ENCODE results near the gene SMPD3. TPM values are rescaled to one million over a fixed set of nuclear protein-coding genes. Genes with fewer than 3 reads are reported as not detected.
A peak's percentile ranks its signal among the peaks of the same experiment; 100 is the strongest.

SMPD3 gene
- total and polyA plus RNA-seq, 9 donors = 0.31 to 4.3 (median 1.1) TPM

- Histone ChIP-seq H3K27ac (ENCODE audit: low read length) (no peak overlapping the region), H3K4me3 (ENCODE audit: low read length) (no peak overlapping the region), H3K27me3 (ENCODE audit: control insufficient read depth, insufficient read depth, low read length) (peaks cover 2% of the 10 kb centered on the region), H3K36me3 (ENCODE audit: control insufficient read depth, insufficient read depth, low read length) (no peaks in the 10 kb centered on the region), H3K4me1 (ENCODE audit: control insufficient read depth, insufficient read depth, low read length) (peaks cover 2% of the 10 kb centered on the region), H3K9me3 (replicated peaks; ENCODE audit: control insufficient read depth, low read depth, low read length) (no peaks in the 10 kb centered on the region)
- DNase-seq = no peak
- no CpG with 5 or more reads among the region's 2 CpGs for WGBS (ENCODE audit: insufficient coverage)
Observed at GRCh38 chr16:68488554-68488953, 40.2 kb upstream of the SMPD3 start.

GRCh38 chr16:68487669-68488068 lies 39.4 kb upstream of the SMPD3 start:
- peaks cover 2% of the 10 kb centered on the region for H3K27me3 ChIP-seq (ENCODE audit: control insufficient read depth, insufficient read depth, low read length)
- H3K27ac ChIP-seq (ENCODE audit: low read length) = no peak overlapping the region
- WGBS (ENCODE audit: insufficient coverage) = 67% methylated on average over 4 of the region's 6 CpGs
- peaks cover 2% of the 10 kb centered on the region for H3K4me1 ChIP-seq (ENCODE audit: control insufficient read depth, insufficient read depth, low read length)
- H3K4me3 ChIP-seq (ENCODE audit: low read length) = no peak overlapping the region
- no peaks in the 10 kb centered on the region for H3K36me3 ChIP-seq (ENCODE audit: control insufficient read depth, insufficient read depth, low read length)
- no peaks in the 10 kb centered on the region for H3K9me3 ChIP-seq (replicated peaks; ENCODE audit: control insufficient read depth, low read depth, low read length)
- no peak for DNase-seq

- Histone ChIP-seq H3K27me3 (ENCODE audit: control insufficient read depth, insufficient read depth, low read length) (peaks cover 2% of the 10 kb centered on the region), H3K27ac (ENCODE audit: low read length) (no peak overlapping the region), H3K36me3 (ENCODE audit: control insufficient read depth, insufficient read depth, low read length) (no peaks in the 10 kb centered on the region), H3K4me1 (ENCODE audit: control insufficient read depth, insufficient read depth, low read length) (peaks cover 2% of the 10 kb centered on the region), H3K9me3 (replicated peaks; ENCODE audit: control insufficient read depth, low read depth, low read length) (no peaks in the 10 kb centered on the region), H3K4me3 (ENCODE audit: low read length) (no peak overlapping the region)
- DNase-seq = no peak
- WGBS (ENCODE audit: insufficient coverage) = 64% methylated on average over 2 of the region's 4 CpGs
Observed at GRCh38 chr16:68487203-68487514, 38.9 kb upstream of the SMPD3 start.

DNA sequence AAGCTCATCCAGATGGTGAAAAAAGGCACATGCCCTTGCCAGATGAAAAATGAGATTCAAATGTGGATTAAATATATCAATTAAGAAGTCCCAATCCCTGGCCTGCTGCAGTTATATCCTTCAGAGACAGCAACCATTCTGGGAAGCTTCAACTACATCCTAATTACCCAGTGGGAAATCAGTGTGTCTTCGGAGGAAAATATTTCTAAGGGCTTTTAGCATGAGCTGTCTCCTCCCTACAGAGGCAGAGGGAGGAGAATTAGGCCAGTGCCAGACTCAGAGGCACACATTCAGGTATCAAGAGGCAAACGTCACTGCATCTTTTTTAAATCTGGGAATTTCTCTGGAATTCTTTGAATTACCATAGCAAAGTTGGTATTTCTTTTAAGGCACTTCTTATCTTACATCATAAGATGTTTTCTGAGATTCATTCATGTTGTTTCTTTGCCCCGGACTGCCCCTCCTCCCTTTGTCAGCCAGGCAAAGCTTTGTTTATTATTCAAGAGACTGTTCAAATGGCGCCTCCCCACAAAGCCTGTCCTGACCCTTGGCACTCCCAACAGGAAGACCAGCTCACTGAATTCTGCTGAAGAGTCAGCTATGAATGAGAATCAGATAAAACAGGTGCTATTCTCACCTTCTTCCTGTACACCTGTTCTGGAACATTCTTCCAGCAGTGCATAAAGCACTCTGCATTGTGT lies 38.3 kb upstream of the SMPD3 start:
- peaks cover 2% of the 10 kb centered on the region for H3K4me1 ChIP-seq (ENCODE audit: control insufficient read depth, insufficient read depth, low read length)
- DNase-seq = no peak
- no peaks in the 10 kb centered on the region for H3K36me3 ChIP-seq (ENCODE audit: control insufficient read depth, insufficient read depth, low read length)
- H3K27me3 ChIP-seq (ENCODE audit: control insufficient read depth, insufficient read depth, low read length) = peaks cover 2% of the 10 kb centered on the region
- H3K4me3 ChIP-seq (ENCODE audit: low read length) = no peak overlapping the region
- no peaks in the 10 kb centered on the region for H3K9me3 ChIP-seq (replicated peaks; ENCODE audit: control insufficient read depth, low read depth, low read length)
- H3K27ac ChIP-seq (ENCODE audit: low read length) = no peak overlapping the region
- WGBS (ENCODE audit: insufficient coverage) = 50% methylated on average over 1 of the region's 4 CpGs

DNA sequence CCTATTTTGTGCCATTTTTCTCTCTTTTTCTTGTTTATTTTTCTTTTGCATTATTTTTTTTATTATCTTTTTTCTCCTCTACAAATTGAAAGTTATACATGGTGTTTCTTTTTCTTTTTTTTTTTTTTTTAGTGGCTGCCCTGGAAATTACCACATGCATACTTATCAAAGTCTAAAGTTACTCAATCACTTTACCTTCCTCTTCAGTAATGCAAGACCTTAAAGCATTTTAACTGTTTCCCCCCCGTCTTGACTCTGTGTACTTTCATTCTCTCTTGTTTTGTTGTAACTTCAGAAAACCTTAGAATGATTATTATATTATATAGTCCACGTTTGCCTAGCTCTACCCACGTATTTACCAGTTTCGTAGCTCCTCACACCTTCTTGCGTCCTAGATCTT lies 33.3 kb upstream of the SMPD3 start:
- no peak for DNase-seq
- no CpG with 5 or more reads among the region's 5 CpGs for WGBS (ENCODE audit: insufficient coverage)
- no peaks in the 10 kb centered on the region for H3K36me3 ChIP-seq (ENCODE audit: control insufficient read depth, insufficient read depth, low read length)
- peaks cover 4% of the 10 kb centered on the region for H3K4me1 ChIP-seq (ENCODE audit: control insufficient read depth, insufficient read depth, low read length)
- H3K27ac ChIP-seq (ENCODE audit: low read length) = no peak overlapping the region
- H3K27me3 ChIP-seq (ENCODE audit: control insufficient read depth, insufficient read depth, low read length) = no peaks in the 10 kb centered on the region
- no peak overlapping the region for H3K4me3 ChIP-seq (ENCODE audit: low read length)
- H3K9me3 ChIP-seq (replicated peaks; ENCODE audit: control insufficient read depth, low read depth, low read length) = no peaks in the 10 kb centered on the region

- 94% methylated on average over 5 of the region's 6 CpGs for WGBS (ENCODE audit: insufficient coverage)
- Histone ChIP-seq H3K27me3 (ENCODE audit: control insufficient read depth, insufficient read depth, low read length) (no peaks in the 10 kb centered on the region), H3K36me3 (ENCODE audit: control insufficient read depth, insufficient read depth, low read length) (no peaks in the 10 kb centered on the region), H3K9me3 (replicated peaks; ENCODE audit: control insufficient read depth, low read depth, low read length) (no peaks in the 10 kb centered on the region), H3K4me3 (ENCODE audit: low read length) (no peak overlapping the region), H3K4me1 (ENCODE audit: control insufficient read depth, insufficient read depth, low read length) (peaks cover 4% of the 10 kb centered on the region), H3K27ac (ENCODE audit: low read length) (no peak overlapping the region)
- DNase-seq = no peak
Observed at GRCh38 chr16:68480084-68480995, 32.0 kb upstream of the SMPD3 start.

GRCh38 chr16:68479271-68479670 lies 31.0 kb upstream of the SMPD3 start:
- Histone ChIP-seq H3K9me3 (replicated peaks; ENCODE audit: control insufficient read depth, low read depth, low read length) (no peaks in the 10 kb centered on the region), H3K36me3 (ENCODE audit: control insufficient read depth, insufficient read depth, low read length) (no peaks in the 10 kb centered on the region), H3K27me3 (ENCODE audit: control insufficient read depth, insufficient read depth, low read length) (no peaks in the 10 kb centered on the region), H3K4me3 (ENCODE audit: low read length) (no peak overlapping the region), H3K4me1 (ENCODE audit: control insufficient read depth, insufficient read depth, low read length) (peaks cover 4% of the 10 kb centered on the region), H3K27ac (ENCODE audit: low read length) (no peak overlapping the region)
- DNase-seq = no peak
- 19% methylated on average over 1 of the region's 2 CpGs for WGBS (ENCODE audit: insufficient coverage)

DNA sequence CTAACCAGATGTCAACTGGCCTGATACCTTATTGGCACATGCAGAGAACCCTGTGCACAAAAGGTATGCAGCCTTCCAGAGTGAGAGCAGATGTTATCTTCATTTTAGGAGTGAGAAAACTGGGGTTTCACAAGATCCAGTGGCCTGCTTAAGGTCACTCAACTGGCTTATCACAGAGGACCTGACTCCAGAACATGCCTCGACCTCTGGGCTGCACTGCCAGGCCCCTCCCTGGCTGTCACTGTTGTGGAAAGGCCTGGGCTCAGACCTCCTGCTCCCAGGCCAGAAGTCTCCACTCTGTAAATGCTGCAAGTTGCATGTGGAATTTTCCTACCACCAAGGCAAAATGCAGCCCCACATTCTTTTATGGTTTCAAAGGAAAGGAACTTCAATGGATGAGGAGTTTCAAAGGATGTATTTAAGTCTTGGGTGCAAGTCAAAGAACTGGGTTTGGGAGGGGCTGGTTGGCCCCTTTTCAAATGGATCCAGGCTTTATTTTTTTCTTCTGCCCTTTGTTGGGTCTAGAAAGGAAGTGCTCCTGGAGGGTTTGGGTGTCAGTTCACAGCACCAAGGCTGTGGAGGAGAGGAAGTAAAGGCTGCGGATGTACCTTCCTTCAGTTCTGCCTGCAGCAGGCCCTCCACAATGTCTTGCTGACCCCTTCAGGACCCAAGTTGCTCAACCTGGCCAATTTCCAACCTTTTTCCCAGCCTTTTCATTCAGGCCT lies 30.4 kb upstream of the SMPD3 start:
- Histone ChIP-seq H3K36me3 (ENCODE audit: control insufficient read depth, insufficient read depth, low read length) (no peaks in the 10 kb centered on the region), H3K9me3 (replicated peaks; ENCODE audit: control insufficient read depth, low read depth, low read length) (no peaks in the 10 kb centered on the region), H3K4me1 (ENCODE audit: control insufficient read depth, insufficient read depth, low read length) (peaks cover 4% of the 10 kb centered on the region), H3K4me3 (ENCODE audit: low read length) (no peak overlapping the region), H3K27ac (ENCODE audit: low read length) (no peak overlapping the region), H3K27me3 (ENCODE audit: control insufficient read depth, insufficient read depth, low read length) (no peaks in the 10 kb centered on the region)
- WGBS (ENCODE audit: insufficient coverage) = 28% methylated on average over 2 of the region's 2 CpGs
- DNase-seq = peak; percentile 23

- no peaks in the 10 kb centered on the region for H3K27me3 ChIP-seq (ENCODE audit: control insufficient read depth, insufficient read depth, low read length)
- no peak for DNase-seq
- no CpG with 5 or more reads among the region's 4 CpGs for WGBS (ENCODE audit: insufficient coverage)
- H3K9me3 ChIP-seq (replicated peaks; ENCODE audit: control insufficient read depth, low read depth, low read length) = no peaks in the 10 kb centered on the region
- H3K4me3 ChIP-seq (ENCODE audit: low read length) = no peak overlapping the region
- no peak overlapping the region for H3K27ac ChIP-seq (ENCODE audit: low read length)
- peaks cover 21% of the 10 kb centered on the region for H3K4me1 ChIP-seq (ENCODE audit: control insufficient read depth, insufficient read depth, low read length)
- H3K36me3 ChIP-seq (ENCODE audit: control insufficient read depth, insufficient read depth, low read length) = no peaks in the 10 kb centered on the region
Observed at GRCh38 chr16:68475071-68475470, 26.8 kb upstream of the SMPD3 start.
